GM12891 (cell line): ENCODE data around the gene DBNDD2.

Experiments used
- POLR2AphosphoS5 ChIP-seq: IDR thresholded peaks from 2 replicates; pipeline ENCODE4 v1.6.1; 2011; ENCODE audit warnings: low read depth, low read length, control low read depth
- TAF1 ChIP-seq: IDR thresholded peaks from 2 replicates; pipeline ENCODE4 v1.6.1; 2011; ENCODE audit warnings: low read depth, low read length, control low read depth

DNA sequence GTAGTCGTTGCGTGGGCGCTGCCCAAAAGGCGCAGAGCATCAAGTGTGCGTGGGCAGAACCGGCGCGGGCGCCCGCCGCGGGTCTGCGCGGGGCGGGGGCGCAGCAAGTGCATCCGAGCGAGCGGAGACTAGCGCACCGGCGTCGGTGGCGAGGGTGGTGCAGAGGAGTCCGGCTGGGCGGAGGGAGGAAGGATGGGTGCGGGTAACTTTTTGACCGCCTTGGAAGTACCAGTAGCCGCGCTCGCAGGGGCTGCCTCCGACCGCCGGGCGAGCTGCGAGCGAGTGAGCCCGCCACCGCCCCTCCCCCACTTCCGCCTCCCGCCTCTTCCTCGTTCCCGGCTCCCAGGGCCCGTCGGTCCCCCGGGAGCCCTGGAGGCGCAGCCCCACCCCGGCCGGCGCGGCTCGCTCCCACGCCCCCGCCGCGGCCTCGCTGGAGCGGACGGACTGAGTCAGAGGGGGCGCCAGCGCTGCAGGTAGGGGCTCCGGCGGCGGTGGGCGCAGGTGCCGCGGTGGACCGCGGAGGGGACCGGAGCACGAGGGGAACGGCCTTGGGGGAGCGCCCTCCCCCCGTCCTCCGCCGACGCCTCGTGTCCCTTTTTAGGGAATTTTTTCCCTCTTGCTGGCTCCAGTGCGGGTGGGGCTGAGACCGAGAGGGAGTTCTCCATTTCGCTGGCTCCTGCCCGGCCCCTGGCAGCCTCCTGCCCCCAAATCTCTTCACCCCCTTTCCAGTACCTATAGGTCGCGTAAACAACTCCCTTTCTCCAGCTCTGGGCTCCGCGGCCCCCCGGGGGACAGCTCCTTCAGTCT, 1.6 kb upstream of the DBNDD2 start:
- TF ChIP-seq POLR2AphosphoS5: no peak
- no peak for TF ChIP-seq TAF1
